Measurements from ENCODE around the gene FNDC7.
A peak's percentile ranks its signal among the peaks of the same experiment; 100 is the strongest.
"Not testable (repeated sequence)": the region's sequence is repeated elsewhere in the genome, so short reads cannot be mapped to it uniquely, and the experiment has no call there.

FNDC7 gene

DNA sequence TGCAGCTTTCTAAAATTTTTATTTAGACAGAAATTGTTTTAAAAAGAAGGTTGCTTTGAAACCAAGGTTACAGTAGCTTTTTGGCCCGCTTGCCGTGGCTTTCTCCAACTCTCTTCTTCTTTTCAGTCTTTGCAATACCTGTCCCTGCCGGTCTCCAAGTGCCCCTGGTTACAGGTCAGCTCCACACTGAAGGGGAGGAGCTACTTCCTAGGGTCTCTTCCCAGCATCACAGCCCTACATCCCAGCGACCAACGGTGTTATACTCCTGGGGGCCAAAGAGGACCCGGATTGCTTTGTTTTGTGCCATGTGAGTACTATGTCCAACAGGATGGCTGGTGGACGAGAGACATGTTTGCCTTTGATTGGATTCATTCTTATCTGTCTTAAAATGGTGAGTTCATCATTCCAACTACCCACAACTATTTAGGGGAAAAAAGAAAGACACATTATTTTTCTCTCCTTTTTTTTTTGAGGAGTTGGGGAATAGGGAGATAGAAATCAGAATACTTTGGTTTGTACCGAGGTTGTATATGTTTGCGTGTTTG lies at the start of gene FNDC7:
Gene FNDC7 (plus strand): TSS at position 303 of the 545 bp plus-strand sequence. CDS start 26 bp downstream, at position 329.
- no peak for DNase-seq (ENCODE audit: low read depth, low spot score)

GRCh38 chr1:108663074-108663473 lies 49.6 kb upstream of the FNDC7 start:
- DNase-seq (ENCODE audit: low read depth, low spot score) = no peak

DNA sequence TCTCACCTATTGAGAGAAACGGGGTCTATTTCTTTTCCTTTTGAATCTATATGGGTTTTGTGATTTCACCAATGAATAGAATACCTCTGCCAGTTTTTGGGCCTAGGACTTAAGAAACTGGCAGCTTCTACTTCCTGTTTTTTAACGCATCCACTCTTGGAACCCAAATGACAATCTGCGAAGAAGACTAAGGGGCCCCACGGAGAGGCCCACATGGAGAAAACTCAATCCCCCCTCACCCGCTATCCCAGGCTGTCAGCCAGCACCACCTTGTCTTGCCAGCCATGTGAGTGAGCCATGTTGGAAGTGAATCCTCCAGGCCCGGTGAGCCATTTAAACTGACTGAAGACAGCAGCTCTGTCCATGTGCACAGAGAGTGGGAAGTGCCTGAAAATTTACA lies 48.2 kb upstream of the FNDC7 start:
- no peak for DNase-seq (ENCODE audit: low read depth, low spot score)

DNA sequence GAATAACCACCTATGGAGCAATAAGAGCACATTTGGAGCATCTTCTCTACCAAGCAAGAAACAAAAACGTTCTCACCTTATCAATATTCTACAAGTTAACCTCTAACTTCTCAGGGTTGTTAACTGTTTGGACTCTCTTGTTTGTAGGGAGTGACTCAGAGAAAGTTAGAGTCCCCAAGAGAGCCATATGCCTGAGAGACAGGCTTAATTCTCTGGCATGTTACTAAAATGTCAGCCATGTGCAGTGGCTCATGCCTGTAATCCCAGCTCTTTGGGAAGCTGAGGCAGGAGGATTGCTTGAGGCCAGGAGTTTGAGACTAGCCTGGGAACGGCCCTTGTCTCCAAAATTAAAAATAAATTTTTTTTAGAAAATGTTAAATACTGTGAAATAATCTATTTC lies 47.6 kb upstream of the FNDC7 start:
- DNase-seq (ENCODE audit: low read depth, low spot score) = no peak

DNA sequence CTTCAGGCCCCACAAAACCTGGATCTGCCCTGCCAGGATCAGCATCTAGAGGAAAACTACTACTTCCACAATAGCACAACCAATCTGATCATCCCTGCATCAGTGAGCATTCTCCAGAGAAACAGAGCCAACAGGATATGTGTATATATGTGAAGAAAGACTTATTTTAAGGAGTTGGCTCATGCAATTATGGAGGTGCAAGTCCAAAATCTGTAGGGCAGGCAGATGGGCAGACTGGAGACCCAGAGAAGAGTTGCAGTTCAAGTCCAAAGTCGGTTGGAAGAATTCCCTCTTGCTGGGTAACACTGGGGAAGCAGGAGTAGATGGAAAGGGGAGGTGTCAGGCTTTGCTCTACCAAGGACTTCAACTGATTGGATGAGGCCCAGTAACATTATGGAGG lies 46.9 kb upstream of the FNDC7 start:
- DNase-seq (ENCODE audit: low read depth, low spot score) = no peak

DNA sequence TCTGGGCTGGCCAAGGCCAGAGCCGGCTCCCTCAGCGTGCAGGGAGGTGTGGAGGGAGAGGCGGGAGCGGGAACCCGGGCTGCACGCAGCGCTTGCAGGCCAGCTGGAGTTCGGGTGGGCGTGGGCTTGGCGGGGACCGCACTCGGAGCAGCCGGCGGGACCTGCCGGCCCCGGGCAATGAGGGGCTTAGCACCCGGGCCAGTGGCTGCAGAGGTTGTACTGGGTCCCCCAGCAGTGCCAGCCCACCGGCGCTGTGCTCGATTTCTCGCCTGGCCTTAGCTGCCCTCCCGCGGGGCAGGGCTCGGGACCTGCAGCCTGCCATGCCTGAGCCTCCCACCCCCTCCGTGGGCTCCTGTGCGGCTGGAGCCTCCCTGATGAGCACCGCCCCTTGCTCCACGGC lies 45.3 kb upstream of the FNDC7 start:
- DNase-seq (ENCODE audit: low read depth, low spot score) = not testable (repeated sequence)

- DNase-seq (ENCODE audit: low read depth, low spot score) = no peak
These were observed 43.9 kb upstream of the FNDC7 start for GRCh38 chr1:108668777-108669176.

- no peak for DNase-seq (ENCODE audit: low read depth, low spot score)
These were observed 43.0 kb upstream of the FNDC7 start for GRCh38 chr1:108669679-108670078.

DNA sequence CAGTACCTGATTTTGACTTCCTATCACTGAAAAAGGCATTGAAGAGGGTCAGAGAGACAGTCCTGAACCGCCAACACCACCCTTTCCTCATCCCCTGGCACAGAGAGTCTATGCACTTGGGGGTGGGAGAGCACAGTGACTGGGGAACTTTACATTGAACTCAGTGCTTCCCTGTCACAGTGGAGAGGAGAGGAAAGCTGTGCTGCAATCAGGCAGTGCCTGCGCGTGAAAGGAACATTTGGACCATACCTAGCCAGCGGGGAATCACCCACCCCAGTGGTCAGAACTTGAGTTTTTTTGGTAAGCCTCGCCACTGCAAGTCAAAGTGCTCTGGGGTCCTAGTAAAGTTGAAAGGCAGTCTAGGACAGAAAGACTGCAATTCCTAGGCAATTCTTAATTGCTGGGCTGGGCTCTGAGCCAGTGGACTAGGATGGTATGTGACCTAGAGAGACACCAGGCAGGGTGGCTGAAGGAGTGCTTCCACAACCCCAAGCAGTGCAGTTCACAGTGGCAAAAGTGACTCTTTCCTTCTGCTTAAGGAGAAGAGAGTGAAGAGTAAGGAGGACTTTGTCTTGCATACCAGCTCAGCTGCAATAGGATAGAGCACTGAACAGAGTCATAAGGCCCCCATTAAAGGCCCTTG lies 42.5 kb upstream of the FNDC7 start:
- DNase-seq (ENCODE audit: low read depth, low spot score) = no peak

DNA sequence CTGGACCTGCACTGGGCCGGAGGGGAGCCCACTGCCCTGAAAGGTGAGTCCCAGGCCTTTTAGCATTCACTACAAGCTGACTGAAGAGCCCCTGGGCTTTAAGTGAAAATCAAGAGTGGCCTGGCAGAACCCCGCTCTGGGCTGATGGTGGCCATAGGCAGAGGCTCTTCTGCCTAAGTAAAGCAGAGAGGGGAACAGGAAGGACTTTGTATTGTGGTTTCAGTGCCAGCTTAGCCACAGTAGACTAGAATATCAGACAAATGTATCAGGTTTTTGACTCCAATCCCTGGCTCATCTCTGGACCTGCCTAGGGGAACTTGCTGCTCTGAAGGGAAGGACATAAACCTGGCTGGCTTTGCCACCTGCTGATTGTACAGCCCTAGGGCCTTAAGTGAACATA lies 41.6 kb upstream of the FNDC7 start:
- no peak for DNase-seq (ENCODE audit: low read depth, low spot score)

GRCh38 chr1:108678706-108679105 lies 34.0 kb upstream of the FNDC7 start:
- no peak for DNase-seq (ENCODE audit: low read depth, low spot score)

DNA sequence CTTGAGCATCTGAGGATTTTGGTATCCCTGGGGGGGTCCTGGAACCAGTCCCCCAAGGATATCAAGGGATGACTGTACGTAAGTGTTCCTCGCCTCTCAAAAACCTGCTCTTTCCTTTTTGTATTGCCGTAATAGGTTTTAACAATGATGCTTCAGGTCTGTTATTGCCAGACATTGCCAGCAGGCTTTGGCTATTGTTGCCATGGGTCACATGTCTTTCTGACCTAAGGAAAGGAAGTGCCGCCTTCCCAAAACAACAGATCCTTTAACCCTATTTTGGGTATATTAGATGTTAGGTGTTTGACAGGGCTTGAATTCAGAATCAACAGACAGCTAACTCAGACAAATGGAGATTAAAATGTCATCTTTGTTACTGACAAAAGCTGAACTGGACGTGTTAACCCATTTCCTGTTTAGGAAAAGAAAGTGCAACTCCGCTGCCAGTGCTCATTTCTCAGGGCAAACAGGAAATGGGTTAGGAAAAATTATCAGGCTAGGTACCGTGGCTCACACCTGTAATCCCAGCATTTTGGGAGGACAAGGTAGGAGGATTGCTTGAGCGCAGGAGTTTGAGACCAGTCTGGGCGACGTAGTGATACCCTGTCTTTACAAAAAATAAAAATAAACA lies 33.0 kb upstream of the FNDC7 start:
- DNase-seq (ENCODE audit: low read depth, low spot score) = no peak

GRCh38 chr1:108681701-108682100 lies 31.0 kb upstream of the FNDC7 start:
- DNase-seq (ENCODE audit: low read depth, low spot score) = not testable (repeated sequence)

- DNase-seq (ENCODE audit: low read depth, low spot score) = no peak
These were observed 27.2 kb upstream of the FNDC7 start for GRCh38 chr1:108685529-108685928.

- DNase-seq (ENCODE audit: low read depth, low spot score) = no peak
These were observed 25.9 kb upstream of the FNDC7 start for GRCh38 chr1:108686614-108687313.

- DNase-seq (ENCODE audit: low read depth, low spot score) = no peak
These were observed 21.4 kb upstream of the FNDC7 start for GRCh38 chr1:108691128-108691941.

DNA sequence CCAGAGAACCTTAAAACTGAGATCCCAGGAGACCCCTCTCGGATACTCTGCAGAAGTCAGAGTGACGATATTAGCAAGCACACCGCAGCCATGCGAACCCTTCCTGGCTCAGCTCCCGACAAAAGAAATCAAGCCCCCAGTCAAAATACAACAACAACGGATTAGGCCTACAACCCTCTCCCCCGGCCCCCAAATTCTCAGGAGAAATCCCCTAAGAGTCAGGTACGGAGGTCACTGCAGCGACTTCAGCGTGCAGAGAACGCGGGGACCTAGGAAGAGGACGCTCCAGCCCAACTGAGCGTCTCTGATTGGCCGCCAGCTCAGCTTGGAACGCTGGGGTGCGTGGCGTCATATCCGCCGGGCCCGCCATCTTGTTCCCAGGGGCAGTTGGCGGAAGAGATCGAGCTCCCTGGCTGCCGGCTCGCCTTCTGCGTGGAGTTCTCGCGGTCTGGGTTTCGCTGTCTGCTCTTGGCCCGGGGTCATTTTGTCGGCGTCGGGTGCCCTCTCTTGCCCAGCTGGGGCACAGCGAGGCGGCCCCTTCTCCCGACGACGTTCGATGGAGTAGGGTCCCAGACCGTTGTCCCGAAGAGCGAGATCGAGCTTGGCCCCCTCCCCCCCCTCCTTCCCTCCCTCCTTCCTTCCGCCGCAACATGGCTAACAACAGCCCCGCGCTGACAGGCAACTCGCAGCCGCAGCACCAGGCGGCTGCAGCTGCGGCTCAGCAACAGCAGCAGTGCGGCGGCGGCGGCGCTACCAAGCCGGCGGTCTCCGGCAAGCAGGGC lies 20.6 kb upstream of the FNDC7 start, which contains the start of gene PRPF38B:
Gene PRPF38B (plus strand): TSS at position 369 of the 782 bp plus-strand sequence. CDS start 282 bp downstream, at position 651.
- peak; percentile 84 for DNase-seq (ENCODE audit: low read depth, low spot score)

- DNase-seq (ENCODE audit: low read depth, low spot score) = peak; percentile 28
These were observed 19.7 kb upstream of the FNDC7 start for GRCh38 chr1:108692724-108693655.

GRCh38 chr1:108695535-108695934 lies 17.2 kb upstream of the FNDC7 start:
- no peak for DNase-seq (ENCODE audit: low read depth, low spot score)

Data from activated naive CD8-positive, alpha-beta T cell treated with anti-CD3 and anti-CD28 coated beads, Interleukin-2, amount 50 U/mL, for 16 hours (primary cell).